WTC11 (cell line): ENCODE measurements around the gene TNFSF11. TPM values are rescaled to one million over a fixed set of nuclear protein-coding genes. Genes with fewer than 3 reads are reported as not detected.

Experiments used
- ATAC-seq: fragments of 200-7000 bp; cut with Tn5 transposase; 2 replicates; pipeline ENCODE4 v1.10.0; 2021; ENCODE audit warnings: mild to moderate bottlenecking, moderate library complexity
- CTCF ChIA-PET: fragments of 300-600 bp; sonication (Branson Sonifier 250); formaldehyde crosslinking; loops from one replicate; lab custom pipeline; 2021; ENCODE audit warnings: antibody characterized with exemption; lab: Charles Lee
- POLR2A ChIA-PET: fragments of 350-600 bp; sonication (Branson Sonifier 250); formaldehyde crosslinking; loops from one replicate; lab custom pipeline; 2021; ENCODE audit warnings: antibody characterized with exemption; lab: Charles Lee
- DNase-seq: peaks from one replicate; pipeline ENCODE4 v3.0.0; 2021; ENCODE audit warnings: low spot score
- H3K27ac Mint-ChIP-seq: 2 replicates; pipeline ENCODE4 v1.8.0; 2021; ENCODE audit warnings: mixed read lengths
- H3K27me3 Mint-ChIP-seq: 2 replicates; pipeline ENCODE4 v1.8.0; 2021; ENCODE audit warnings: low read depth, mild to moderate bottlenecking, moderate library complexity, mixed read lengths
- H3K36me3 Mint-ChIP-seq: 2 replicates; pipeline ENCODE4 v1.8.0; 2021; ENCODE audit warnings: mixed read lengths
- H3K4me1 Mint-ChIP-seq: 2 replicates; pipeline ENCODE4 v1.8.0; 2022; ENCODE audit warnings: mixed read lengths
- H3K4me3 Mint-ChIP-seq: 2 replicates; pipeline ENCODE4 v1.8.0; 2021; ENCODE audit warnings: mild to moderate bottlenecking, moderate library complexity, mixed read lengths
- H3K9me3 Mint-ChIP-seq: 2 replicates; pipeline ENCODE4 v1.8.0; 2021; ENCODE audit warnings: mixed read lengths
- GRHL2 ChIP-seq: fragments of 250-450 bp; sonication (Bioruptor Pico); IDR thresholded peaks from 2 replicates; pipeline ENCODE4 v1.8.0; 2022; ENCODE audit warnings: mild to moderate bottlenecking, moderate library complexity; ENCODE audit not compliant: insufficient replicate concordance, severe bottlenecking
- GTF2I ChIP-seq: fragments of 250-450 bp; sonication (Bioruptor Pico); conservative IDR thresholded peaks from 2 replicates; pipeline ENCODE4 v1.4.0; 2021; ENCODE audit warnings: mild to moderate bottlenecking
- HMGA2 ChIP-seq: fragments of 250-450 bp; sonication (Bioruptor Pico); IDR thresholded peaks from 2 replicates; pipeline ENCODE4 v1.4.0; 2021; ENCODE audit warnings: mild to moderate bottlenecking, moderate library complexity
- NFYB ChIP-seq: sonication (generic); formaldehyde crosslinking; conservative IDR thresholded peaks from 2 replicates; pipeline ENCODE4 v1.8.0; 2022; ENCODE audit warnings: low read depth, missing genetic modification reagents
- NR3C1 ChIP-seq: sonication (generic); formaldehyde crosslinking; conservative IDR thresholded peaks from 2 replicates; pipeline ENCODE4 v1.8.1; 2023; ENCODE audit warnings: low read depth, mild to moderate bottlenecking, missing genetic modification reagents
- SMAD3 ChIP-seq: sonication (generic); formaldehyde crosslinking; IDR thresholded peaks from 2 replicates; pipeline ENCODE4 v1.8.0; 2022; ENCODE audit warnings: missing genetic modification reagents, mild to moderate bottlenecking, borderline replicate concordance
- SOX15 ChIP-seq: fragments of 250-450 bp; sonication (Bioruptor Pico); IDR thresholded peaks from 2 replicates; pipeline ENCODE4 v1.9.0; 2021; ENCODE audit warnings: mild to moderate bottlenecking
- TCF7 ChIP-seq: sonication (generic); formaldehyde crosslinking; IDR thresholded peaks from 2 replicates; pipeline ENCODE4 v1.8.0; 2022; ENCODE audit warnings: mild to moderate bottlenecking, low read depth, missing genetic modification reagents, moderate library complexity
- ZNF138 ChIP-seq: sonication (generic); formaldehyde crosslinking; conservative IDR thresholded peaks from 2 replicates; pipeline ENCODE4 v1.8.1; 2022; ENCODE audit warnings: mild to moderate bottlenecking, moderate library complexity, missing genetic modification reagents
- ZNF263 ChIP-seq: sonication (generic); formaldehyde crosslinking; IDR thresholded peaks from 2 replicates; pipeline ENCODE4 v1.8.1; 2022; ENCODE audit warnings: low read depth, mild to moderate bottlenecking, moderate library complexity, missing genetic modification reagents
- total RNA-seq: library from RNA; stranded (reverse); gene quantifications from 3 replicates; pipeline ENCODE4 v1.2.3, GENCODE V29; 2021
- TF ChIP-seq, protein P1 (sequence below): sonication (generic); formaldehyde crosslinking; IDR thresholded peaks from 2 replicates; pipeline ENCODE4 v1.8.0; 2023; ENCODE audit warnings: missing genetic modification reagents
- TF ChIP-seq, protein P2 (sequence below): fragments of 200-600 bp; IDR thresholded peaks from 2 replicates; pipeline ENCODE4 v1.8.0; 2022; ENCODE audit warnings: antibody characterized with exemption
- TF ChIP-seq, protein P3 (sequence below): sonication (generic); formaldehyde crosslinking; IDR thresholded peaks from 2 replicates; pipeline ENCODE4 v1.8.1; 2022; ENCODE audit warnings: mild to moderate bottlenecking, missing genetic modification reagents, moderate library complexity, borderline replicate concordance
- TF ChIP-seq, protein P4 (sequence below): sonication (generic); formaldehyde crosslinking; IDR thresholded peaks from 2 replicates; pipeline ENCODE4 v1.8.1; 2022; ENCODE audit warnings: low read depth, mild to moderate bottlenecking, moderate library complexity, missing genetic modification reagents, borderline replicate concordance
- TF ChIP-seq, protein P5 (sequence below): fragments of 250-450 bp; sonication (Bioruptor Pico); IDR thresholded peaks from 2 replicates; pipeline ENCODE4 v1.9.0; 2021; ENCODE audit warnings: mild to moderate bottlenecking
- TF ChIP-seq, protein P6 (sequence below): sonication (generic); formaldehyde crosslinking; IDR thresholded peaks from 2 replicates; pipeline ENCODE4 v1.8.1; 2022; ENCODE audit warnings: missing genetic modification reagents, borderline replicate concordance

The TNFSF11 gene
- total RNA-seq, 1 experiment from 2014 or later = 6.1 TPM

DNA sequence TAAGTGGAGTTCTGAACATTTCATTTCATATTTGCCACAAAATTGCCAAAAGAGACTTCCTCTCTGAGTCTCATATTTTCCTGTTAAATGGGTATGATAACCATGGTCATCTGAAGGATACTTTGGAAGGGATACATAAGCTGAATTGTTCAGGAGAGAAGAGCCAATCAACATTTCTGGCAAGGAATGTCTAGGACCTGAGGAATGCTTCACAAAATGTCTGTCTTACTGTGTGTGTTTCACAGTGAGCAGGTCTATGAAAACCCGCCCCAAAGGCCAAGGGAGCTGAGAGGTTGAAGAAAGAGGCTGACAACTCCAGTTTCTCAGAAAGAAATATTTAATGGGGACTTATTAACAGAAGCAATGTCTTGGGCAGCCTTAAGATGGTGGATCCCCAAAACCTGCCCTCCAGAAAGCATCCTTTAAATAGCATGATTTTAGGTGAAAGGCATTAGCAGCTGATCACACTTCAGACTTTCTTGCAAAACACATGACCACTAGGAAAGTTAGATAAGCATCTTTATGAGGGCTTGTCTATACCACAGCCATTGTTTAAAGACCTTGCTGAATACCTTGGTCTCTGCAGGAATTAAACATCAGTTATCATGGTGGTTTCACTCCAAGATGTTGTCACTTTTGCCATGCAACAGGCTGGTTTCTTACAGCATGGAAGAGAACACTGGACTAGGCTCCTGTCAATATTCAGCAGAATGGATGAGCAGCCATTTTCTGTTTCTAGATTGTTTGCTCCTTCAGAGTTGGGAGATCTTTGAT, 78.9 kb downstream of the TNFSF11 start:
- TF ChIP-seq NFYB (CRISPR knock-in tag) (no peak), ZNF263 (CRISPR knock-in tag) (no peak)
- TF ChIP-seq, protein P1, sequence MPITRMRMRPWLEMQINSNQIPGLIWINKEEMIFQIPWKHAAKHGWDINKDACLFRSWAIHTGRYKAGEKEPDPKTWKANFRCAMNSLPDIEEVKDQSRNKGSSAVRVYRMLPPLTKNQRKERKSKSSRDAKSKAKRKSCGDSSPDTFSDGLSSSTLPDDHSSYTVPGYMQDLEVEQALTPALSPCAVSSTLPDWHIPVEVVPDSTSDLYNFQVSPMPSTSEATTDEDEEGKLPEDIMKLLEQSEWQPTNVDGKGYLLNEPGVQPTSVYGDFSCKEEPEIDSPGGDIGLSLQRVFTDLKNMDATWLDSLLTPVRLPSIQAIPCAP (CRISPR knock-in tag) = no peak
- TF ChIP-seq, all 79 proteins: peak for 0
- ATAC-seq (no peak), DNase-seq (no peak)
- Mint-ChIP-seq H3K36me3 (no peaks in the 10 kb centered on the region), H3K4me3 (no peak overlapping the region), H3K9me3 (peaks cover 9% of the 10 kb centered on the region), H3K27ac (no peak overlapping the region), H3K27me3 (no peaks in the 10 kb centered on the region; the same call in 1 of the 2 replicates), H3K4me1 (peaks cover 30% of the 10 kb centered on the region)
- ChIA-PET POLR2A (no interaction called here), CTCF (no interaction called here)

DNA sequence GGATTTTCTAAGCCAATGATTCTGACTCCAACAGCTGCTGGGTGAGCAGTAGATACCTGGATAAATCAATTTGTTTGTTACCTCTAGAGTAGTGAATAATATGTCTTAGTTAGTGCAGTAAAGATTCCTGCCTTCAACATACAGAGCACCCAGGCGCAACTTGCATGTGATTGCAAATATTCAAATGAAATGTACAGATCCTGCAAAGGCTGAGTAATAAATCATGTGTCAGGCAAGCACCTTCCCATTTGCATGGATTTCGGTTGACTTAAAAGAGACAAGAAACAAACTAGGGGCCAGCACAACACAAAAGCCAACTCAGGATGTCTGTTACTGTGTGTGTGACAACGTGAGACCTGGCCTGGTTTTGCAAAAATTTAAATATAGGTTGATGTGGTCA, 79.7 kb downstream of the TNFSF11 start:
- POLR2A ChIA-PET = no interaction called here
- peaks cover 29% of the 10 kb centered on the region for H3K4me1 Mint-ChIP-seq
- H3K27ac Mint-ChIP-seq = no peak overlapping the region
- TF ChIP-seq, protein P2, sequence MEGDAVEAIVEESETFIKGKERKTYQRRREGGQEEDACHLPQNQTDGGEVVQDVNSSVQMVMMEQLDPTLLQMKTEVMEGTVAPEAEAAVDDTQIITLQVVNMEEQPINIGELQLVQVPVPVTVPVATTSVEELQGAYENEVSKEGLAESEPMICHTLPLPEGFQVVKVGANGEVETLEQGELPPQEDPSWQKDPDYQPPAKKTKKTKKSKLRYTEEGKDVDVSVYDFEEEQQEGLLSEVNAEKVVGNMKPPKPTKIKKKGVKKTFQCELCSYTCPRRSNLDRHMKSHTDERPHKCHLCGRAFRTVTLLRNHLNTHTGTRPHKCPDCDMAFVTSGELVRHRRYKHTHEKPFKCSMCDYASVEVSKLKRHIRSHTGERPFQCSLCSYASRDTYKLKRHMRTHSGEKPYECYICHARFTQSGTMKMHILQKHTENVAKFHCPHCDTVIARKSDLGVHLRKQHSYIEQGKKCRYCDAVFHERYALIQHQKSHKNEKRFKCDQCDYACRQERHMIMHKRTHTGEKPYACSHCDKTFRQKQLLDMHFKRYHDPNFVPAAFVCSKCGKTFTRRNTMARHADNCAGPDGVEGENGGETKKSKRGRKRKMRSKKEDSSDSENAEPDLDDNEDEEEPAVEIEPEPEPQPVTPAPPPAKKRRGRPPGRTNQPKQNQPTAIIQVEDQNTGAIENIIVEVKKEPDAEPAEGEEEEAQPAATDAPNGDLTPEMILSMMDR = no peak
- TF ChIP-seq NFYB (CRISPR knock-in tag) (no peak), TCF7 (no peak), SMAD3 (CRISPR knock-in tag) (no peak), NR3C1 (CRISPR knock-in tag) (no peak), ZNF138 (CRISPR knock-in tag) (no peak), GTF2I (CRISPR knock-in tag) (no peak), GRHL2 (no peak), ZNF263 (CRISPR knock-in tag) (no peak)
- TF ChIP-seq, protein P3, sequence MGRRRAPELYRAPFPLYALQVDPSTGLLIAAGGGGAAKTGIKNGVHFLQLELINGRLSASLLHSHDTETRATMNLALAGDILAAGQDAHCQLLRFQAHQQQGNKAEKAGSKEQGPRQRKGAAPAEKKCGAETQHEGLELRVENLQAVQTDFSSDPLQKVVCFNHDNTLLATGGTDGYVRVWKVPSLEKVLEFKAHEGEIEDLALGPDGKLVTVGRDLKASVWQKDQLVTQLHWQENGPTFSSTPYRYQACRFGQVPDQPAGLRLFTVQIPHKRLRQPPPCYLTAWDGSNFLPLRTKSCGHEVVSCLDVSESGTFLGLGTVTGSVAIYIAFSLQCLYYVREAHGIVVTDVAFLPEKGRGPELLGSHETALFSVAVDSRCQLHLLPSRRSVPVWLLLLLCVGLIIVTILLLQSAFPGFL (CRISPR knock-in tag) = no peak
- TF ChIP-seq, protein P4, sequence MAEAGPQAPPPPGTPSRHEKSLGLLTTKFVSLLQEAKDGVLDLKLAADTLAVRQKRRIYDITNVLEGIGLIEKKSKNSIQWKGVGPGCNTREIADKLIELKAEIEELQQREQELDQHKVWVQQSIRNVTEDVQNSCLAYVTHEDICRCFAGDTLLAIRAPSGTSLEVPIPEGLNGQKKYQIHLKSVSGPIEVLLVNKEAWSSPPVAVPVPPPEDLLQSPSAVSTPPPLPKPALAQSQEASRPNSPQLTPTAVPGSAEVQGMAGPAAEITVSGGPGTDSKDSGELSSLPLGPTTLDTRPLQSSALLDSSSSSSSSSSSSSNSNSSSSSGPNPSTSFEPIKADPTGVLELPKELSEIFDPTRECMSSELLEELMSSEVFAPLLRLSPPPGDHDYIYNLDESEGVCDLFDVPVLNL = no peak
- TF ChIP-seq, protein P5, sequence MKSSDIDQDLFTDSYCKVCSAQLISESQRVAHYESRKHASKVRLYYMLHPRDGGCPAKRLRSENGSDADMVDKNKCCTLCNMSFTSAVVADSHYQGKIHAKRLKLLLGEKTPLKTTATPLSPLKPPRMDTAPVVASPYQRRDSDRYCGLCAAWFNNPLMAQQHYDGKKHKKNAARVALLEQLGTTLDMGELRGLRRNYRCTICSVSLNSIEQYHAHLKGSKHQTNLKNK = no peak
- H3K36me3 Mint-ChIP-seq = no peaks in the 10 kb centered on the region
- CTCF ChIA-PET = no interaction called here
- DNase-seq (no peak), ATAC-seq (no peak)
- H3K27me3 Mint-ChIP-seq = no peaks in the 10 kb centered on the region; the same call in 1 of the 2 replicates
- peaks cover 4% of the 10 kb centered on the region; the same call in 1 of the 2 replicates for H3K9me3 Mint-ChIP-seq
- no peak overlapping the region for H3K4me3 Mint-ChIP-seq

DNA sequence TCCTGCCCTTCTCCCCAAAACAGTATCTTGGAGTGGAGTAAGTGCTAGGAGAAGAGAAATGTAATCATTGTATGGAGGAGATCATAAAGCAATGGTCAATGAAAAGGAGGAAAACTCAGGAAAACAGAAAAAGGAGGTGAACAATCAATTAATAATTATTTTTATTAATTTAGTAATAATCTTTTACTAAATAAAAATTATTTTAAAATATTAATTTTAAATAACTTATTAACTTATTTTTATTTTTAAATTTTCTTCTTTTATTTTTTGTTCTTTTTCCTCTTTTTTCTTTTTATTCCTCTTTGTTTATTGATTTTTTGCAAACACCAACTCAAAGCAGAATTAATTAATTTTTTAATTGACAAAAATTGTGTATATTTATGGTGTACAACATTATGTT, 80.3 kb downstream of the TNFSF11 start:
- no peaks in the 10 kb centered on the region; the same call in 1 of the 2 replicates for H3K27me3 Mint-ChIP-seq
- ChIA-PET CTCF (no interaction called here), POLR2A (no interaction called here)
- no peaks in the 10 kb centered on the region for H3K36me3 Mint-ChIP-seq
- peaks cover 4% of the 10 kb centered on the region; the same call in 1 of the 2 replicates for H3K9me3 Mint-ChIP-seq
- ATAC-seq (no peak), DNase-seq (no peak)
- H3K4me3 Mint-ChIP-seq = no peak overlapping the region
- no peak overlapping the region for H3K27ac Mint-ChIP-seq
- TF ChIP-seq, protein P6, sequence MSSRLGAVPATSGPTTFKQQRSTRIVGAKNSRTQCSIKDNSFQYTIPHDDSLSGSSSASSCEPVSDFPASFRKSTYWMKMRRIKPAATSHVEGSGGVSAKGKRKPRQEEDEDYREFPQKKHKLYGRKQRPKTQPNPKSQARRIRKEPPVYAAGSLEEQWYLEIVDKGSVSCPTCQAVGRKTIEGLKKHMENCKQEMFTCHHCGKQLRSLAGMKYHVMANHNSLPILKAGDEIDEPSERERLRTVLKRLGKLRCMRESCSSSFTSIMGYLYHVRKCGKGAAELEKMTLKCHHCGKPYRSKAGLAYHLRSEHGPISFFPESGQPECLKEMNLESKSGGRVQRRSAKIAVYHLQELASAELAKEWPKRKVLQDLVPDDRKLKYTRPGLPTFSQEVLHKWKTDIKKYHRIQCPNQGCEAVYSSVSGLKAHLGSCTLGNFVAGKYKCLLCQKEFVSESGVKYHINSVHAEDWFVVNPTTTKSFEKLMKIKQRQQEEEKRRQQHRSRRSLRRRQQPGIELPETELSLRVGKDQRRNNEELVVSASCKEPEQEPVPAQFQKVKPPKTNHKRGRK (CRISPR knock-in tag) = no peak
- TF ChIP-seq NR3C1 (CRISPR knock-in tag) (no peak), HMGA2 (CRISPR knock-in tag) (peak; percentile 97), SOX15 (no peak), ZNF263 (CRISPR knock-in tag) (no peak)
- TF ChIP-seq, protein P5 = no peak
- H3K4me1 Mint-ChIP-seq = peaks cover 29% of the 10 kb centered on the region
